Measurements from ENCODE around the gene LRPPRC.

LRPPRC gene

GRCh38 chr2:43941966-43942365 is 53.8 kb downstream of the LRPPRC start:
- H3K9ac ChIP-seq, result no peak overlapping the region

GRCh38 chr2:43941359-43941758 is 54.4 kb downstream of the LRPPRC start:
- H3K79me2 ChIP-seq, result no peaks in the 10 kb centered on the region
- no peaks in the 10 kb centered on the region for H3K27me3 ChIP-seq (ENCODE audit: control insufficient read depth, insufficient read depth, low read length)
- H3K36me3 ChIP-seq (ENCODE audit: control insufficient read depth, insufficient read depth, low read length), result no peaks in the 10 kb centered on the region
- no peak overlapping the region for H3K4me3 ChIP-seq (ENCODE audit: low read depth, low read length)
- no peak overlapping the region for H3K4me2 ChIP-seq (ENCODE audit: low read length)
- peaks cover 3% of the 10 kb centered on the region for H3K4me1 ChIP-seq
- H3K9me3 ChIP-seq (ENCODE audit: control insufficient read depth, low read length), result no peaks in the 10 kb centered on the region
- H3K27ac ChIP-seq, result no peak overlapping the region
- TF ChIP-seq CTCF (IDR thresholded peaks at IDR 0.05), result no peak
- no peak overlapping the region for H3K9ac ChIP-seq
- no peak overlapping the region for H2AFZ ChIP-seq

More at GRCh38 chr2:43941966-43942365, 53.8 kb downstream of the LRPPRC start:
- H3K27ac ChIP-seq, result no peak overlapping the region
- no peaks in the 10 kb centered on the region for H3K79me2 ChIP-seq
- H3K36me3 ChIP-seq (ENCODE audit: control insufficient read depth, insufficient read depth, low read length), result no peaks in the 10 kb centered on the region
- H3K27me3 ChIP-seq (ENCODE audit: control insufficient read depth, insufficient read depth, low read length), result no peaks in the 10 kb centered on the region
- H3K4me1 ChIP-seq, result peaks cover 3% of the 10 kb centered on the region
- no peak overlapping the region for H3K4me3 ChIP-seq (ENCODE audit: low read depth, low read length)
- no peak overlapping the region for H2AFZ ChIP-seq
- no peak for TF ChIP-seq CTCF (IDR thresholded peaks at IDR 0.05)
- H3K9me3 ChIP-seq (ENCODE audit: control insufficient read depth, low read length), result no peaks in the 10 kb centered on the region
- no peak overlapping the region for H3K4me2 ChIP-seq (ENCODE audit: low read length)

DNA sequence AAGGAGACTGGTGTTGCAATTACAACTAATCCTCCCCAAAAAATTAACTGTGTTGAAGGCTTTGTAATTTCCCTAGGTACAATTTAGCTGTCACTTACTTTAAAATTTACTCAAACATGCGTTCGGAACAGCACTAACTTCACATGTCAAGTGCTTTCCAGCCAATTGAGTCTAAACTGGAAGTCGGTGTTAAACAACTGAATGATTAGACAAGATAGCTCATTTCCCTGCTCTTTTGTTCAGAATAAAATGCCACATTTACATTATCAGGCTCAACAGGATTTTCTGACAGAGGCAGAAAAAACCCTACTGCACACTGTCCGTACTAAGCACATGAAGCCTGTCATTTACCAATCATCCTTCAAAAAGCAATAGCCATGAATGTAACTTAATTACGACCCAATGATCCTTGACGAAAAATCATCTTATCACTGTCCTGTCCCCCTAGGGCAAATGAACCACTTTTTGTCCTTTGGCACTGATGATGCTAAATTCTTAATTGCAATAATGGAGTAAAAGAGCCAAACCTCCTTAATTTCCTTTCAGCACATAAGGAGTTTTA is 56.0 kb downstream of the LRPPRC start:
- Histone ChIP-seq H3K9ac (no peak overlapping the region), H3K4me3 (ENCODE audit: low read depth, low read length) (no peak overlapping the region), H3K9me3 (ENCODE audit: control insufficient read depth, low read length) (no peaks in the 10 kb centered on the region), H3K27me3 (ENCODE audit: control insufficient read depth, insufficient read depth, low read length) (no peaks in the 10 kb centered on the region), H3K4me1 (peaks cover 3% of the 10 kb centered on the region), H3K27ac (no peak overlapping the region), H3K36me3 (ENCODE audit: control insufficient read depth, insufficient read depth, low read length) (no peaks in the 10 kb centered on the region), H2AFZ (no peak overlapping the region), H3K4me2 (ENCODE audit: low read length) (no peak overlapping the region), H3K79me2 (no peaks in the 10 kb centered on the region)
- TF ChIP-seq CTCF (IDR thresholded peaks at IDR 0.05), result no peak

- no peaks in the 10 kb centered on the region for H3K9me3 ChIP-seq (ENCODE audit: control insufficient read depth, low read length)
- H2AFZ ChIP-seq, result no peak overlapping the region
- peaks cover 3% of the 10 kb centered on the region for H3K4me1 ChIP-seq
- H3K36me3 ChIP-seq (ENCODE audit: control insufficient read depth, insufficient read depth, low read length), result no peaks in the 10 kb centered on the region
- H3K27me3 ChIP-seq (ENCODE audit: control insufficient read depth, insufficient read depth, low read length), result no peaks in the 10 kb centered on the region
- no peaks in the 10 kb centered on the region for H3K79me2 ChIP-seq
- no peak overlapping the region for H3K4me3 ChIP-seq (ENCODE audit: low read depth, low read length)
- no peak overlapping the region for H3K27ac ChIP-seq
- no peak for TF ChIP-seq CTCF (IDR thresholded peaks at IDR 0.05)
- H3K9ac ChIP-seq, result no peak overlapping the region
- H3K4me2 ChIP-seq (ENCODE audit: low read length), result no peak overlapping the region
These were observed 58.4 kb downstream of the LRPPRC start for GRCh38 chr2:43937269-43937820.

- no peak overlapping the region for H3K9ac ChIP-seq
- H3K4me2 ChIP-seq (ENCODE audit: low read length), result no peak overlapping the region
- H3K4me1 ChIP-seq, result no peaks in the 10 kb centered on the region
- H3K4me3 ChIP-seq (ENCODE audit: low read depth, low read length), result no peak overlapping the region
- H3K27ac ChIP-seq, result no peak overlapping the region
- no peaks in the 10 kb centered on the region for H3K27me3 ChIP-seq (ENCODE audit: control insufficient read depth, insufficient read depth, low read length)
- no peaks in the 10 kb centered on the region for H3K36me3 ChIP-seq (ENCODE audit: control insufficient read depth, insufficient read depth, low read length)
- no peak for TF ChIP-seq CTCF (IDR thresholded peaks at IDR 0.05)
- H3K9me3 ChIP-seq (ENCODE audit: control insufficient read depth, low read length), result no peaks in the 10 kb centered on the region
- H3K79me2 ChIP-seq, result no peaks in the 10 kb centered on the region
- no peak overlapping the region for H2AFZ ChIP-seq
These were observed 61.2 kb downstream of the LRPPRC start for GRCh38 chr2:43934567-43934966.

All from parathyroid adenoma (tissue), 2 donors.